Lower lobe of right lung (tissue), 2 donors: ENCODE data around the gene SPDYE9. TPM values are rescaled to one million over a fixed set of nuclear protein-coding genes. Genes with fewer than 3 reads are reported as not detected.
"Not testable (repeated sequence)": the region's sequence is repeated elsewhere in the genome, so short reads cannot be mapped to it uniquely, and the experiment has no call there.

Experiments
- ATAC-seq, 2 donors: fragments of 200-7000 bp; cut with Tn5 transposase; one replicate each; pipeline ENCODE4 v1.9.1; 2020 to 2022; ENCODE audit warnings: mild to moderate bottlenecking in 2 of 2, moderate library complexity in 2 of 2
- DNase-seq: peaks from one replicate; pipeline ENCODE4 v3.0.0-alpha.2; 2020
- H3K27ac ChIP-seq: fragments of 200-600 bp; one replicate; pipeline ENCODE4 v1.8.0; 2022
- H3K27me3 ChIP-seq: fragments of 200-600 bp; one replicate; pipeline ENCODE4 v1.8.0; 2022; ENCODE audit warnings: low read depth
- H3K36me3 ChIP-seq: fragments of 200-600 bp; one replicate; pipeline ENCODE4 v1.8.0; 2022; ENCODE audit warnings: mild to moderate bottlenecking
- H3K4me1 ChIP-seq: fragments of 200-600 bp; one replicate; pipeline ENCODE4 v1.8.0; 2022
- H3K4me3 ChIP-seq: fragments of 200-600 bp; one replicate; pipeline ENCODE4 v1.8.0; 2022; ENCODE audit warnings: mild to moderate bottlenecking
- H3K9me3 ChIP-seq: fragments of 200-600 bp; one replicate; pipeline ENCODE4 v1.8.0; 2022
- intact Hi-C: fragments of 100-400 bp; cut with DNase I; formaldehyde crosslinking; loops from one replicate; pipeline ENCODE4 v1.11.0; 2022
- long read RNA-seq: library from polyadenylated mRNA; unstranded; transcript quantifications from one replicate; pipeline ENCODE4 v2.0.0, GENCODE V29; 2021
- total RNA-seq: library from RNA; stranded (reverse); fragmentation: NEBNext Ultra II Directional; extraction: Animal tissue kit (Norgen Biotek cat#: 25700); gene quantifications from one replicate; pipeline ENCODE4 v1.2.1, GENCODE V29; 2021
- donor health status: DM: no; HTN: yes; CAD: no; lungs with severe emphysema.

The SPDYE9 gene, protein sequence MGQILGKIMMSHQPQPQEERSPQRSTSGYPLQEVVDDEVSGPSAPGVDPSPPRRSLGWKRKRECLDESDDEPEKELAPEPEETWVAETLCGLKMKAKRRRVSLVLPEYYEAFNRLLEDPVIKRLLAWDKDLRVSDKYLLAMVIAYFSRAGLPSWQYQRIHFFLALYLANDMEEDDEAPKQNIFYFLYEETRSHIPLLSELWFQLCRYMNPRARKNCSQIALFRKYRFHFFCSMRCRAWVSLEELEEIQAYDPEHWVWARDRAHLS
- total RNA-seq = not detected
- long read RNA-seq, partial matches to known transcripts = 0 of 12 reads
- long read RNA-seq, other reads (novel, unspliced or antisense) = 12 of 12 reads

DNA sequence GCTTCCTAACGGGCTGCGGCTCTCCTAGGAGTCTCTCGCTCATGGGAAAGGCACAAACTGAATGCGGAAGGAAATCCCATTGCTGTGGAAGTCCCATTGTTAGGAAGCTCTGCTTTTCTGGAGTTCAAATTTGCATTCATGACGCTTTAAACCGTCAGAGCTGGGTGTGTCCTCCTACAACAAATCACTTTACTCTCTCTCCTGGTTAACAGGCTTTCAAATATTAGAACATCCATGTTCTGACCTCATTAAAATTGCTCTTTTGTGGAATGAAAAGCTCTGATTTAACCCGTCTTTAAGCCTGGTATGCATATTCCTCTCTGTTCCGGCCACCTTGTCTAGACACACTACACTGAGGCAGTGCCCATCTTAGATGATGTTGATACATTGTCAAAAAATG, at the start of gene SPDYE9:
SPDYE9 (minus strand) TSS at position 101 of the 400 bp plus-strand sequence. CDS start 1,800 bp downstream, outside the sequence.
- ATAC-seq, DNase-seq, H3K4me3 ChIP-seq, H3K4me1 ChIP-seq, H3K36me3 ChIP-seq, H3K27me3 ChIP-seq, intact Hi-C loops, H3K9me3 ChIP-seq, H3K27ac ChIP-seq: not testable (repeated sequence)

DNA sequence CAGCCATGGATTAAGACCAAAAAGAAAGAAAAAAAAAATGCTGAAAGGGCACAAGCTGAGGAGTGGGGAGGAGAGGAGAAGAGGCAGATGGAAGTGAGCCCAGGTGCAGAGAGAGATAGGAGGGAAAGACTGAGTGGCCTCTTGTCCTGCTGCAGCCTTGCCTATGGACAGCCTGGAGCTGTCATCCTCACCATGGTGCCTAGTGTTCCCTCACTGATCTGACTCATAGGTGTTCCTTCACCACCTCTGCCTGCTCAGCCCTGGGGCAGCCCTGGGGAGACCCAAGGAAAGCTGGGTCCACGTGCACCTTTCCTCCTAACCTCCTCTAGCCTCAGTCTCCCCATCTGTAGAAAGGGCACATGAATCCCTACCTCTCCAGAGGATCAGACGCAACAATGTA, 49.0 kb upstream of the SPDYE9 start:
- H3K27ac ChIP-seq, DNase-seq, H3K27me3 ChIP-seq, H3K36me3 ChIP-seq, H3K9me3 ChIP-seq, H3K4me3 ChIP-seq, H3K4me1 ChIP-seq, intact Hi-C loops: not testable (repeated sequence)
- ATAC-seq = peak in 1 of 2 donors; percentile 32

DNA sequence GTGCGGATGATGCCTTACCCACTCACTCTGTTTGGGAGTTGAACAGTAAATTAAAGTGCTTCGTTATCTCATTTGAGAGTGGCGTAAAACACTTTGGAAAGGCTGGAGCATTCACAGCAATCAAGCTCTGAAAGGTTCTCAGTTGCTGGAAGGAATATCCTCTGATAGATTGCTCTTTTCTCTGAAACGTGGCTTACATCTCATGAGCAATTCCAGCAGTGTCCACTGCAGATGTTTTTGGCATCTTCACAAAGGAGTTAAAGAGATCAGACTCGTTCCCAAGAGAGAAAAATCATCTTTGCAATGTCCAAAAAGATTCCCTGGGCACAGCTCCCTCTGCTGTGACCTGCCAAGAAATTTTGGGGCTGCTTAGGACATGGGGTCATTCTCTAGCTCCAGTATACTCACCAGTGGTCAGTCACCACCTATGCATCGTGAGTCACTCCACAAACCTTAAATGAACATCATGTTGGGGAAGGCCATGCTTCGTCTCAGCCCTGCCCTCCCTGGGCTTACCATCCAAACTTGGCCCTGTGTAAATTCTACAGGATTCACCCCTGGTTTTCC, 46.9 kb upstream of the SPDYE9 start:
- H3K27me3 ChIP-seq, ATAC-seq, H3K27ac ChIP-seq, H3K4me3 ChIP-seq, H3K9me3 ChIP-seq, H3K36me3 ChIP-seq, intact Hi-C loops, H3K4me1 ChIP-seq, DNase-seq: not testable (repeated sequence)

DNA sequence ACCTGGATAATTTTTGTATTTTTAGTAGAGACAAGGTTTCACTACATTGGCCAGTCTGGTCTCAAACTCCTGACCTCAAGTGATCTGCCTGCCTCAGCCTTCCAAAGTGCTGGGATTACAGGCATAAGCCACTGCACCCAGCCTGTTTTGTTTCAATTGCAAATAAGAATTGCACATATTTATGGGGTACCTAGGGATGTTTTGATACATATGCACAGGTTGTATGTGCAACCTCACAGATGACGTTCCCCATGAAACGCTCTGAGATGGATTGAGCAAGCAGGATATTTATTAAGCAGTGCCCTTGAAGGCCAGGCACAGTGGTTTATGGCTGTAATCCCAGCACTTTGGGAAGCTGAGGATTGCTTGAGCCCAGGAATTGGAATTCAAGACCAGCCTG, 44.8 kb upstream of the SPDYE9 start:
- DNase-seq, H3K9me3 ChIP-seq, H3K4me3 ChIP-seq, H3K27me3 ChIP-seq, ATAC-seq, H3K36me3 ChIP-seq, intact Hi-C loops, H3K27ac ChIP-seq, H3K4me1 ChIP-seq: not testable (repeated sequence)

DNA sequence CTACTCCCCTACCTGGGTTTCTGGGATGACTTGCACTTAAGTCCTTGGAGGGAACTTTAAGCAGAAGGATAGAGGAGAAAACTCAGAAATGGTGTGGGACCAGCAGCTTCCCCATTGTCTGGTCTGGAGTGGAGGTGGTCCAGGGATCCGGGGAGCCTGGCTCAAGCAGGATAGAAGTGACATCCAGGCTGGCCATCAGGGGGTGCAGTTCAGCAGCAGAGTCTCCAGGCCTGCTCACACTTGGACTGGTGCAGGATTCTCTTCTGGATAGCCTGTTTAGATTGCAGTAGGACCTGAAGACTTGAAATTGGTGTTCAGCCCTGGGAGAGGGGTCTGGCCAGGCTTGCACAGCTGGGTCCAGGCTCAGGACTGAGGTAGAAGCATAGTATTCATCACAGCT, 38.3 kb upstream of the SPDYE9 start:
- H3K27ac ChIP-seq, H3K4me3 ChIP-seq, H3K36me3 ChIP-seq, H3K27me3 ChIP-seq, H3K9me3 ChIP-seq, intact Hi-C loops, DNase-seq, H3K4me1 ChIP-seq: not testable (repeated sequence)
- ATAC-seq = peak; percentile 57 to 67

DNA sequence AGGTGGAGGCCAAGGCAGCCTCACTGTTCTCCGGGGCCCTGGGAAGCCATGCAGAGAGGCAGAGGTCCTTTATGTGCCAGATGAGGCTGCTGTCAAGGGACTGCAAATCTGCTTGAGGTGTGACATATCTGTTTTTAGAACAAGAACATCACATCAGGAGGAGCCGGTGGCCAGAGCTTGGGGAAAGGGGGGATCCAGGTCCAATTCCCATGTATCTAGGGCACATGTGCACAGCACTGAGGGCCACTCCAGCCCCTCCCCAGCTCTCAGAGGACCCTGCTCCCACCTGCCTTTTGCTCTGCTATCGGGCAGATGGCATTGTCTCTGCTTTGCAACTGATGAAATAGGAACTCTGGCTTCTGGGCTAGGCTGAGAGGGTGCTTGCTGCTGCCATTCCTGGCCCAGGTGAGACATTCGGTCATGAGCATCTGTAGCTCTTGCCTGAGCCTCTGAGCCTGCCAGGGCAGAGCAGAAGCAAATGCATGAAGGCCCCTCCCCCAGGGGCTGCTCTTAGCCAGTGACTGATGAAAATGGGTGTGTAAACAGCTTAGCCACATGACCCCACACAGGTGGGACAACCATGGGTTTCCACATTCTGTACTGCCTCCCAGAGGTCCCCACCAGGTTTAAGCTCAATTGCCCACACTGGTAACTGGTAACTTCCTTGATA, 37.1 kb upstream of the SPDYE9 start:
- H3K9me3 ChIP-seq, H3K27me3 ChIP-seq, H3K4me1 ChIP-seq, H3K36me3 ChIP-seq, ATAC-seq, intact Hi-C loops, H3K27ac ChIP-seq, DNase-seq, H3K4me3 ChIP-seq: not testable (repeated sequence)

DNA sequence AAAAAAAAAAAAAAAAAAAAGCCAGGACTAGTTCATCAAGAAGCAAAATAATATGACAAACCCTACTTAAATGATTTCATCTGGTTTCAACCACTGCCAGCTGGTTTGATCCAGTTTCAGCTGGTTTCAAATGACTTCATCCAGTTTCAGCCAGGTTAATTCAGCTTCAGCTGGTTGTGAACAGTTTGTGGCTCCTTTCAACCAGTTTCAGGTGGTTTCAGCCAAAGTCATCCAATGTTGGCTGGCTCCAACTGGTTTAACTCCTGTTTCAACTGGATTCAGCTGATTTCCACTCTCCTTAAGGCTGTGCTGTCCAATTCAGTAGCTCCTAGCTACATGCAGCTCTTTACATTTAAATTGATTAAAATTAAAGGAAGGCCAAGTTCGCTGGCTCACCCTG, 32.3 kb upstream of the SPDYE9 start:
- DNase-seq, ATAC-seq, H3K4me3 ChIP-seq, H3K27ac ChIP-seq, H3K9me3 ChIP-seq, H3K36me3 ChIP-seq, H3K4me1 ChIP-seq, H3K27me3 ChIP-seq, intact Hi-C loops: not testable (repeated sequence)

DNA sequence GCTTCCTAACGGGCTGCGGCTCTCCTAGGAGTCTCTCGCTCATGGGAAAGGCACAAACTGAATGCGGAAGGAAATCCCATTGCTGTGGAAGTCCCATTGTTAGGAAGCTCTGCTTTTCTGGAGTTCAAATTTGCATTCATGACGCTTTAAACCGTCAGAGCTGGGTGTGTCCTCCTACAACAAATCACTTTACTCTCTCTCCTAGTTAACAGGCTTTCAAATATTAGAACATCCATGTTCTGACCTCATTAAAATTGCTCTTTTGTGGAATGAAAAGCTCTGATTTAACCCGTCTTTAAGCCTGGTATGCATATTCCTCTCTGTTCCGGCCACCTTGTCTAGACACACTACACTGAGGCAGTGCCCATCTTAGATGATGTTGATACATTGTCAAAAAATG, 28.0 kb downstream of the SPDYE9 start, which contains the start of gene SPDYE11:
SPDYE11 (minus strand) TSS at position 101 of the 400 bp plus-strand sequence. CDS start 1,800 bp downstream, outside the sequence.
- H3K36me3 ChIP-seq, intact Hi-C loops, H3K27ac ChIP-seq, H3K4me1 ChIP-seq, H3K4me3 ChIP-seq, ATAC-seq, H3K9me3 ChIP-seq, H3K27me3 ChIP-seq, DNase-seq: not testable (repeated sequence)

DNA sequence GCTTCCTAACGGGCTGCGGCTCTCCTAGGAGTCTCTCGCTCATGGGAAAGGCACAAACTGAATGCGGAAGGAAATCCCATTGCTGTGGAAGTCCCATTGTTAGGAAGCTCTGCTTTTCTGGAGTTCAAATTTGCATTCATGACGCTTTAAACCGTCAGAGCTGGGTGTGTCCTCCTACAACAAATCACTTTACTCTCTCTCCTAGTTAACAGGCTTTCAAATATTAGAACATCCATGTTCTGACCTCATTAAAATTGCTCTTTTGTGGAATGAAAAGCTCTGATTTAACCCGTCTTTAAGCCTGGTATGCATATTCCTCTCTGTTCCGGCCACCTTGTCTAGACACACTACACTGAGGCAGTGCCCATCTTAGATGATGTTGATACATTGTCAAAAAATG, 56.2 kb downstream of the SPDYE9 start, which contains the start of gene SPDYE8:
SPDYE8 (minus strand) TSS at position 101 of the 400 bp plus-strand sequence. CDS start 1,800 bp downstream, outside the sequence.
- H3K4me1 ChIP-seq, H3K27me3 ChIP-seq, H3K36me3 ChIP-seq, DNase-seq, H3K27ac ChIP-seq, intact Hi-C loops, ATAC-seq, H3K4me3 ChIP-seq, H3K9me3 ChIP-seq: not testable (repeated sequence)

Other genes starting within 250 kb of the SPDYE9 start
- gene POM121, start 160.9 kb downstream of the SPDYE9 start, total RNA-seq = 35.9 TPM
- 1.1 TPM for gene TRIM74, start 116.6 kb downstream of the SPDYE9 start, total RNA-seq
- gene SPDYE8, start 56.3 kb downstream of the SPDYE9 start, total RNA-seq = not detected
- gene SPDYE11, start 28.1 kb downstream of the SPDYE9 start, total RNA-seq = not detected
- gene NSUN5, start 222.8 kb upstream of the SPDYE9 start, total RNA-seq = 27.1 TPM
- not detected for gene TRIM50, start 242.0 kb upstream of the SPDYE9 start, total RNA-seq
- gene FKBP6, start 242.1 kb upstream of the SPDYE9 start, total RNA-seq = 0.47 TPM